ENCODE data around the gene LIG3.
"Not testable (repeated sequence)": the region's sequence is repeated elsewhere in the genome, so short reads cannot be mapped to it uniquely, and the experiment has no call there.

LIG3 gene

DNA sequence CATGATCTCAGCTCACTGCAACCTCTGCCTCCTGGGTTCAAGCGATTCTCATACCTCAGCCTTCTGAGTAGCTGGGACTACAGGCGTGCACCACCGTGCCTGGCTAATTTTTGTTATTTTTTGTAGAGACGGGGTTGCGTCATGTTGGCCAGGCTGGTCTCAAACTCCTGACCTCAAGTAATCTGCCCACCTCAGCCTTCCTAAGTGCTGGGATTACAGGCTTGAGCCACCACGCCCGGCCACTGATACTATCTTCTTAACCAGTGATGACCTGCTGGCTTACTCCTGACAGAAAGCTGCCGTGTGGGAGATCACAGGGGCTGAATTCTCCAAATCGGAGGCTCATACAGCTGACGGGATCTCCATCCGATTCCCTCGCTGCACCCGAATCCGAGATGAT, 20.7 kb downstream of the LIG3 start:
- DNase-seq, result not testable (repeated sequence)

GRCh38 chr17:35001549-35001948, 21.2 kb downstream of the LIG3 start:
- no peak for DNase-seq

DNA sequence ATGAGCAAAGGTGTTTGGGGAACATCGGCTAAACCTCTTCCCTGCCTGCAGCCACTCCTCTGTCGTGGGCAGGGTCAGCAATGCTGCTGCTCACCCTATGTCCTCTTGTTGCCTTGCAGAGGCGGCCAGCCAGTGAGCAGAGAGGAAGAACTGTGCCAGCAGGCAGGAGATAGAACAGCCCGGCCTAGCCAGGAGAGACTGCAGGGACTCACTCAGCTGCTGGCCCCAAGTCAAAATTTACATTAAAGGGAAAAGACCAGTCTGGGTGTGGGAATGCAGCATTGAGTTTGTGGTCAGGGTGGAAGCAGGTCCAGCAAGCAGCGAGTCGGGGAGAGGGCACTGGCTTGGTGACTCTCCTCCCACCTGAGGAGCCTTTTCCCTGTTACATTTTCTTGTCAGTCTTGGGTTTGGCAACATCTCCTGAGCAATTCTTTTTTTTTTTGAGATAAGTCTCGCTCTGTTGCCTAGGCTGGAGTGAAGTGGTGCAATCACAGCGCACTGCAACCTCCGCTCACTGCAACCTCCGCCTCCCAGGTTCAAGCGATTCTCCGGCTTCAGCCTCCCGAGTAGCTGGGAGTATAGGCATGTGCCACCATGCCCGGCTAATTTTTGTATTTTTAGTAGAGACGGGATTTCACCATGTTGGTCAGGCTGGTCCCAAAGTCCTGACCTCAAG, 22.7 kb downstream of the LIG3 start:
- DNase-seq, result no peak

- DNase-seq, result no peak
Observed at GRCh38 chr17:35003778-35004177, 23.5 kb downstream of the LIG3 start.

DNA sequence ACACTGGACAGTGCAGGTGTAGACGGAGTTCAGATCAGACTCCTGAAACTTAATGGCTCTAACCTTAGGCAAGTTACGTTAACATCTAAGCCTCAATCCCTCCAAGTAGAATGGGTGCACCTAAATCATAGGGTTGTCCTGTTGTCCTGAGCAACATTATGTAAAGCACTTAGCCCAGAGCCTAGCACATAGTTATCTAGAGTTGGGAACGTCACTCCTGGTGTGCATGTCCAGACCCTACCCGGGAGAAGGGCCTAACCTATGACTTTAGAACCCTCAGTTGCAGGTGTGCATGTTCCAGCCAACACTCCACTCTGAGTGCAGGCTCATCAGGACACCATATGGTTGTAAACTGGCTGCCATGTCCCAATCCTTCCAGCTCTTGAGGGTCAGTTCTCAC, 26.0 kb downstream of the LIG3 start:
- no peak for DNase-seq

DNA sequence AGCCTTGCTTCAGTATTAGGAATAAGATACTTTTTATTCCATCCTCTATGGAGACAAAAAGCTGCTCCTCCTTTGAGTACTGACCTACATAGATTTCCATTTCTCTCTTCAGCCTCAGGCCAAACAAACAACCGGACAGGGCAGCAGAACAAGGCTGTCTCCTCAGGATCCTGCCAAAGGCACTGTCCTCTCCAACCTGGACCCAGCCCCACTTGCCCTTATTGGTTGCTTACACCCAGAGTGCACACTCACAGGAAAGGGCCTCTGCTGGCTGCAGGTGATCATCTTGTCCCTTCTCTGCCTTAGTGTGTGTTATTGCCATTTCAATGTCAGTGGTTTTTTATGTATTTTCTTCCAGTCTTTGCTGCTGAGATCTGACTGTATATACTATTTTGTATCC, 26.6 kb downstream of the LIG3 start:
- DNase-seq, result no peak

DNA sequence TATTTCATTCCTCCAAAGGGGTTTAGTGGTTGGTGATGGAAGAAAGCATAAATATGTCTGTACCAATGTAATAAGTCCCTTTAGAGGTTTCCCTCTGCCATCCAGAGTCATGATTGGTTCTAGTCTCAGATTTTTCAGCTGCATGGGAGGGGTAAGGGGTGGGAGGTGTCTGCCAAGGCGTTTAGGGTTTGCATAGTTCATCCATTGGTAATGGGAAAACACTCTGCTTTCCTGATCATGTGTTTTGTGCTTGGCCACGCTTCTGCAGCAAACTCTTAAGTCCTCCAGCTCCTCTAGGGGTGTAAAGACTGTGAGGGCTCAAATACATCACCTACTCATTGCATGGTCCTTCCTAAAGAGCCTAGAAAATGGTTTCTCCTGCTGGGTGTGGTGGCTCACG, 29.8 kb downstream of the LIG3 start:
- DNase-seq, result no peak

GRCh38 chr17:35011671-35012216, 31.4 kb downstream of the LIG3 start:
- DNase-seq, result no peak

- DNase-seq, result no peak
Observed at GRCh38 chr17:35016369-35016768, 36.1 kb downstream of the LIG3 start.

- DNase-seq, result no peak
Observed at GRCh38 chr17:35017021-35017420, 36.7 kb downstream of the LIG3 start.

GRCh38 chr17:35018814-35019213, 38.5 kb downstream of the LIG3 start:
- no peak for DNase-seq

DNA sequence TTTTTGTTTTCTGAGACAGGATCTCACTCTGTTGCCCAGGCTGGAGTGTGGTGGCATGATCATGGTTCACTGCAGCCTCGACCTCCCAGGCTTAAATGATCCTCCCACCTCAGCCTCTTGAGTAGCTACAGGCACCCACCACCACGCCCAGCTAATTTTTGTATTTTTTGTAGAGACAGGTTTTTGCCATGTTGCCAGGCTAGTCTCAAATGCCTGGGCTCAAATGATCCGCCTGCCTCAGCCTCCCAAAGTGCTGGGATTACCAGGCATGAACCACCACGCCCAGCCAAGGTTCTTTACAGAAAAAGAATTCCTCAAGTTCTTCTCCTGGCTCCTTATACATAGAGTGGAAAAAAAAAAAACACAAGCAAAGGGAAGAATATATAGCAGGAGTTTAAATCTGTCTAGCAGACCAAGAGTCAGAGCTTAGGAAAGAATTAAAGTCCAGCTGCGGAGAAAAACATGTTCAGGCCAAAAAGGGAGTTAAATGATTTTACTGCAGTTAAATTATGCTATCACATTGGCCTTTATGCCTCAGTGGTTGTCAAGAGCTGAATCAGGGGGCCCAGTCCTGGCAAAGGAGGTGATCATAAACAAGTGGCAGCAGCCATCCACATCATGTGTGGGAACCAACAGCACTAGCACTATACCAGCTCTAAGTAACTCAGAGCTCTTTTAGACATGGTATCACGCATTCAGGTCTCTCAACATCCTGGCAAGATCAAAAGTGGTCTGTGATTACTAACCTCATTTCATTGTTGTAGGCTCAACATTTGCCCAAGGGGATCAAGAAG, 39.3 kb downstream of the LIG3 start:
- DNase-seq, result no peak

DNA sequence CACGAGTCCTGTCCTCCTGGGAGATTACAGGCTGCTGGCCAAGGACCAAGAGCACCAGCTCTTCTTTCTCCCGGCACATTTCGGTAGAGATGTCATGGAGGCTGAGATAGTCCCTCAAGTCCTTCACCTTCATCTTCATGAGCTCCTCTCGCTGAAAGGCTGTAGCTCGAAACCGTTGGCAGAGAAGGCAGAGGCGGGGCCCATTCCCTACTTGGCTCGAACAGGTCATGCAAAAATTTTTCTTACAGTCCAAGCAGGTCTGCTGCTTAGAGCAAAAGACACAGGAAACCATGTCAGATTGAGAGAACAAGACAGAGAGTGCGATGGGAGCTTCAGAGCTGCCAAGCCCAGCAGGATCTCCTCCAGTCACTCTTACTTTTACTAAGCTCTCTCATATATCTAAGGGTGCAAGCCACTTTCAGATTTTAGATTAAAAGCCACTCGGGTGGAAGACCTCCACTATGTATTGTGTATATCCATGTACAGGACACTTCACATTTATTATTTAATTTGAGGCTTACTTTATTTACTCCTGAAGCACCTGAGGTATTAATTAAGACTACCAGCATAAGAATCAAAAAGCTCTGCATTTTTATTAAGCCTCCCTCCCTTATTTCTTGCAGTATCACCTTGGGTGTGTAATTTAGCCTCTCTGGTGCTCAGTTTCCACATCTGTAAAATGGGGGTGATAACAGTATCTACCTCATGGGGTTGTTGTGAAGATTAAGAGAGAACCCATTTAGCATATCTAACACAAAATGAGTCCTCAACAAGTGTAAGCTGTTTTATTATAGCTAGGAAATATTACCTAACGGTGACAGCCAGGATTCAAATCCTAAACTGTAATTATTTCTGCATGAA, 41.4 kb downstream of the LIG3 start:
- DNase-seq, result no peak

- no peak for DNase-seq
Observed at GRCh38 chr17:35022536-35023063, 42.3 kb downstream of the LIG3 start.

GRCh38 chr17:35023538-35023937, 43.2 kb downstream of the LIG3 start:
- DNase-seq, result no peak

GRCh38 chr17:35025541-35025940, 45.2 kb downstream of the LIG3 start:
- DNase-seq, result no peak

DNA sequence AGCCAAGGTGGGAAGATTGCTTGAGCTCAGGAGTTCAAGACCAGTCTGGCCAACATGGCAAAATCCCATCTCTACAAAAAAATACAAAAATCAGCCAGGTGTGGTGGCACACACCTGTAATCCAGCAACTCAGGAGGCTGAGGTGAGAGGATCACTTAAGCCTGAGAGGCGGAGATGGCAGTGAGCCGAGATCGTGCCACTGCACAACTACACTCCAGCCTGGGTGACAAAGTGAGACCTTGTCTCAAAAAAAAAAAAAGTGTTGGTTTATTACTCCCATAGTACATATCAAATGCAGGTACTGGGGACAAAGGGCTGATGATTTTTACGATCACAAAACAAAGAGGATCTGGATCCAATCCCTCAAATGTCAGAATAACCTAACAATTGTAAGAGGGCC, 47.8 kb downstream of the LIG3 start:
- DNase-seq, result not testable (repeated sequence)

DNA sequence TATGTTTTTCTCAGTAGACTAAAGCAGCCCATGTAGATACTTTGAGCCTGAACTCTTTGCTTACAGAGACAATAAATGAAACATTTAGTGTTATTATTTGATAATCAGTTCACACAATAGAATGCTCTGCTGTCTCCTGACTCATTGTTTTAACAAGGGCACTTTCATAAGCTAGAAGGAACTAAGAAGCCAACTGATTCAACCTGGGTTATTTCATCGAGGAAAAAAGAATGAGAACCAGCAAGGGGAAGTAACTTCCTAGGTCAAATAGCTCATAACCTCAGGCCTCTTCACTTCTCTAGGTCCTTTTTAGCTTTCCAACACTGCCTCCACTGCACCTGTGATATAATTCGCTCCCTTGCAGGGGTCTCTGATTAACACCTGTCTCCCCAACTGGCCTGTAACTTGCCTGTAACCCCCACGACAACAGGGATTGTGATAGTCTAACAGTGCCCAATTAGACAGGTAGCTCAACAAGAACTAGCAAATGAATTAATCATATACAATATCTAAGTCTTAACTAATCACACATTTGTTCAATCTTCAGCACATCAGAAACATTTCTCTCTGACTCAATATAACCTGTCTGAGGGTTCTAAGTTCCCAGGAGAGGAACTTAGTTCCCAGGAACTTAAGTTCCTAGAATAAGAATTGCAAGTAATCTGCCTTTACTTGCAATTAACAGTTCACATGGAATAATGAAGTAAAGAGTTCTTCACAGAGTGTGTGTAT, 48.4 kb downstream of the LIG3 start:
- DNase-seq, result no peak

GRCh38 chr17:35030780-35031179, 50.5 kb downstream of the LIG3 start:
- DNase-seq, result no peak

DNA sequence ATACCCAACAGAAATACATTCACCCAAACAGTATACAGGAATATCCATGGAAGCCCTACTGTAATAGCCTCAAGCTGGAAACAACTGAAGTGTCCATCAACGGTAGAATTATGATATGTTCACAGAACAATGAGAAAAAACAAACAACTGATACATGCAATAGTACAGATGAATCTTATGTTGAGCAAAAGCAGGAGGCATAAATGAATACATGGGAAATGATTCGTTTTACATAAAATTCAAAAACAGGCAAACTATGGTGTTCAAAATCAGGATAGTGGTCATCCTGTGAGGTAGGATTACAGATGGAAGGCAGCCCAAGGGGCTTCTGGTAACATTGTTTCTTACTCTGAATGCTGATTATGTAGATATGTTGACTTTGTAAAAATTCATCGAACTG, 58.1 kb downstream of the LIG3 start:
- DNase-seq, result no peak

- no peak for DNase-seq
Observed at GRCh38 chr17:35041390-35041789, 61.1 kb downstream of the LIG3 start.

DNA sequence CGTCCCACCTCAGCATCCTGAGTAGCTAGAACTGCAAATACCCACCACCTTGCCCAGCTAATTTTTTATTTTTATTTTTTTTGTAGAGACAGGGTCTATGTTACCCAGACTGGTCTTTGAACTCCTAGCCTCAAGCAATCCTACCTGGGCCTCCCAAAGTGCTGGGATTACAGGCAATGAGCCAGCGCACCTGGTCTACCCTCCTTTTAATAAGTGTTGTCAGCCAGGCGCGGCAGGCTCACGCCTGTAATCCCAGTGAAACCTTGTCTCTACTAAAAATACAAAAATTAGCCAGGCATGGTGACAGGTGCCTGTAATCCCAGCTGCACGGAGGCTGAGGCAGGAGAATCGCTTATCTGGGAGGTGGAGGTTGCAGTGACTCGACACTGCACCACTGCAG, 63.9 kb downstream of the LIG3 start:
- no peak for DNase-seq

All from SIG-M5 (cell line).